Hematopoietic multipotent progenitor cell treated with erythropoietin and hydrocortisone succinate and interleukin-3 and kit ligand, for 6 days (in vitro differentiated cells): Measurements from ENCODE around the gene FBXL4.

Source experiments
- DNase-seq: peaks from one replicate; pipeline ENCODE4 v3.0.0-alpha.2; 2015

The FBXL4 gene

DNA sequence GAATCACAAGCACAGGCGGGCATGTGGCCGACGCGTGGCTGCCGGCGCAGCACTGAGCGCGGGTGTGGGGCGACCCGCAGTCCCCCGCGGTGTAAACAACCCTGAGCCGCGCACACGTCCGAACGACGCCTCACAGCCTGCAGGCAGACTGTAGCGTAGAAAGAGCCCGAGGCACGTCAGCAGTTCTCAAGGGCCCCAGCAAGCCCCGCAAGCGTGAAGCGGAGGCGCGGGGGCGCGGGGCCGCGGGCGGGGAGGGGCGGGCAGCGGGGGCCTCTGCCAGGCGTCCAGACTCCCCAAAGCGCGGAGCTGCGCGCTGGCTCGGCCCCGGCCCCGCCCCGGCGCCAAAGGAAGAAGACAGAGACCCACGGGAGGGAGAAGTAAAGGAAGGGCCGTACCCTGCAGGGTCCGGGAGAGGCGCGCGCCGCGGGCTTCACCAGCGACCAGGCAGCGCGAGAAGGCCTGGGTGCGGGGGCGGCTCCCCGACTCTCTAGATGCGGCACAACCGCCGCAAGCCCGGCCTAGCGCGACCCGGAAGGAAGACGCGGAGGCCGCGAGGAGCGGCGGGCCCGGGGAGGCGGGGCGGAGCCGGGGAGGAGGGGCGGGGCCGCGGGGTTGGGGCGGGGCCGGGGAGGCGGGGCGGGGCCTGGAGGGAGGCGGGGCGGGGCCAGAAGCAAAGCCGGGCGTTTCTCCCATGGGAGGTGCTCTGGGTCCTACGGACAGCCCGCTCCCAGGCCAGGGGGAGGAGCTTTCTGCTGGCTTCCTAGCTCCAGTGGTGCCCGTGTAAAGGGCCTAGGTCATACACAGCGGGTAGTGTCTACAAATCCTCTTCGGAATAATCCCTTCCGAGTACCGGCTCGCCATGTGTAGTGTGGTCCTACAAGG lies at the start of gene FBXL4:
Gene FBXL4, minus strand, starts transcription at position 536 of the 882 bp plus-strand sequence. CDS start 20,958 bp downstream, outside the sequence.
- peak; percentile 93 for DNase-seq

DNA sequence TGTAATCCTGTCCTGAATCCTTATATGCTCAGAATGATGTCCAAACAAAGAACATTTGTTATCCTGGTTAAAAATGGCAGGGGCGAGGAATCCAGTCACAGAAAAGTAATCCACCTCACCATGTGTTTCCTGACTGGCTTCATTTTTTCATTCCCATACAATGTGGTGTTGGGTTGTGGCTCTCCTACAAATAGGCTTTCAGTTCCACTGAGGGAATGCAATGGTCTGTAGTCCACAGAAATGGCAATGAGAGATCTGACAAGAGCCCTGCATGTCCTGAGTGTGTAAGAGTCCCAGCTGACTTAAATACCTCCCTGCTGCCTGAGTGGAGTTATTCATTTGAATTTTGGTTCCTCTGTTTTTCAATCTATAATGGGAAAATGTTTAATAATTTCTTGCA lies 47.4 kb upstream of the FBXL4 start:
- no peak for DNase-seq

DNA sequence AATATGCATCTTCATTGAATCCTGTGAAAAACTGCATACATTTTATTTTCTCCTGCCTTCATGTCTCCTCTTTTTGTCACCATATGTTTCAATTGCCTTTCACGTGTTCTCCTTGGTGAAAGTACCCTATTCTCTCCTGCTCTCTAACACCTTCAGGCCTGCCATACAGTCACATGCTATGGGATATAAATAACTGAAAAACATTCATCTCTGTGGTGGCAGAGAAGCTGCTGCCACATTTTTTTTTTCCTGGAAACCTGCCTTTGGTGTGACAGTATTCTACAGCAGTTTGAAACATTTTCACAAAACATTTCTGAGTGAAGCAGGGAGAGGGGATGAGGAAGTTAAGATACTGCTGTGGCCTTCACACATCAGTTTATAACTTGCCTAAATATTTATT lies 44.8 kb upstream of the FBXL4 start:
- no peak for DNase-seq

DNA sequence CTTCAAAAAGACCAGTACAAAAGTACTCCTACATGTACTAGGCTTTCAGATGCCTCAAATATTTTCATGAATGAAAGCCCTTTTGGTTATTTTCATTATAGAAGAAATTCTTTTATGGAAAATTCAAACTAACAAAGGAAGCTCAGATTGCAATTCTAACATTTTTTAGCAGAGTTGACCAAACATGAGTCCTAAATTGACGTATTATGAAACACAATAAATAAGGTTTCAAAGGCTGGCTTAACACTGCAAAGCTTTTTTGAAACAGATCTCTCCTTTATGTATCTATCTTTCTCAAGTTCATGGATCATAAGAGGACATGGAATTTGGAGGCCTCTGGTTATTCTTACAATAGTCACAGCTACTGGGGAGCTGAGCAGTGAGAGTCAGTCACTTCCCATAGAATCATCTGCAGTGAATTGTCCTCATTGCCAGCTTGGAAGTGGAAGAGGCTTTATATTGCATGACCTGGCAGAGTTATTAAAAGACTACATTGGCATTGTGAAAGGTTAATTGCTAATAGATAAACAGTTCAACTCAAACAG lies 38.4 kb upstream of the FBXL4 start:
- no peak for DNase-seq

DNA sequence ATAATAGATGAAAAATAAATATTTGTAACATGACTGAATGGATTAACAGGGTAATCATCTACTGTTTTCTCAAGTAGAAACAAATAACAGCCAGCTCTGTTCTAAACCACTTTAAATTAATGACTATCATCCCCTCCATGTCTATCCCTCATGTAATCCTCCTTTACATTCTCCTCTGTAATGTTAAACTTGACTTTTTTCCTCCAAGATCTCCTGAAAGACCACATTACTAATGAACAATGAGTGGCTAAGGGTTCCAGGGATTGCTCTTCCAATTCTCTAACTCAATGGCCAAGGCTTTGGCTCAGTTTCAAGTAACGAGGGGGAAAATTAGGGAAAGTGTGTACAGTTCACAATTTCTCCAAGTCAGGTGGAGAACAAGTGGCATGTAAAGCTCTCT lies 37.6 kb upstream of the FBXL4 start:
- DNase-seq: no peak

DNA sequence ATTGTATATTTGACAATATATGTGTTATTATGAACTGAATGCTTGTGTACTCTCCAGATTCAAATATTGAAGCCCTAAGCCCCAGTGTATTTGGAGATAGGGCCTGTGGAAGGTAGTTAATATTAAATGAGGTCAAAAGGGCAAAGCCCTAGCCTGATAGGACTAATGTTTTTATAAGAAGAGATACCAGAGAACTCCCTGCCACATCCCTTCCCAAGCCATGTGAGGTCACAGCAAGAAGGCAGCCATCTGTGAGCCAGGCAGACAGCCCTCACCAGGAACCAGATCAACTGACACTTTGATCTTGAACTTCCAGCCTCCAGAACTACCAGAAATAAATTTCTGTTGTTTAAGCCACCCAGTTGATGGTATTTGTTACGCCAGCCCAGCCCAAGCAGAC lies 36.4 kb upstream of the FBXL4 start:
- no peak for DNase-seq

DNA sequence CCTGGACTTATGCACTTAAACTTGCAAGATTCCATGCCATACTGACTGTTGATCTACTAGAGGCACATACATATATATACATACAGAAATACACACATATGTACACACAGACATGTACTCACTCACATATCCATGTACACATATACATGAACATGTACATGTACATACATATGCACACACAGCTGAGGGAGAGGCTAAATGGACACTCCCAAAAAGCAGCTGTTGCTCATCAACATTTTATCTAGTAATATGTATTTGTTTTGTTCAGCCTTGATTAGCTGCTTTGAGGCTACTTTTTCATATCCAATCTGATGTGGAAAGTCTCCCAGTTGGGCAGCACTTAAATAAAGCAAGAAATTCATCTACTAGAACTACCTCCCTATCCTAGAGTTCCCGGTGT lies 33.7 kb upstream of the FBXL4 start:
- DNase-seq: no peak

DNA sequence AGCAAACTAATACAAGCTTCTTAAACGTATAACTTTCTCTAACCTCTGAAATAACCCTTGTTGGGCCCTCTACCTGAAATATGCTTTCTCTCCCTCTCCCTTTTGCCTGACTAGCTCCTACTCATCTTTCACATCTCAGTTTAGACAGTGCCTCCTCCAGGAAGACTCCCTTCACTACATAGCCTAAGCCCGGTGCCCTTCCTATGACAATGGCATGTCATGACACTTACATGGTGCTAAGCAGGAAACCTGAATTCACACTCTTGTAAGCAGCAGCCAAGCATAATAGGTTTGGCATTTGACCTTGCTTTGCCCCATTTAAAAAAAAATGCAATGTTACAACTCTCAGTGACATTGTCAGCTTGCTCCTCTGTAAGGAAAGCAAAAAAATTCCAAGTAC lies 33.1 kb upstream of the FBXL4 start:
- no peak for DNase-seq

DNA sequence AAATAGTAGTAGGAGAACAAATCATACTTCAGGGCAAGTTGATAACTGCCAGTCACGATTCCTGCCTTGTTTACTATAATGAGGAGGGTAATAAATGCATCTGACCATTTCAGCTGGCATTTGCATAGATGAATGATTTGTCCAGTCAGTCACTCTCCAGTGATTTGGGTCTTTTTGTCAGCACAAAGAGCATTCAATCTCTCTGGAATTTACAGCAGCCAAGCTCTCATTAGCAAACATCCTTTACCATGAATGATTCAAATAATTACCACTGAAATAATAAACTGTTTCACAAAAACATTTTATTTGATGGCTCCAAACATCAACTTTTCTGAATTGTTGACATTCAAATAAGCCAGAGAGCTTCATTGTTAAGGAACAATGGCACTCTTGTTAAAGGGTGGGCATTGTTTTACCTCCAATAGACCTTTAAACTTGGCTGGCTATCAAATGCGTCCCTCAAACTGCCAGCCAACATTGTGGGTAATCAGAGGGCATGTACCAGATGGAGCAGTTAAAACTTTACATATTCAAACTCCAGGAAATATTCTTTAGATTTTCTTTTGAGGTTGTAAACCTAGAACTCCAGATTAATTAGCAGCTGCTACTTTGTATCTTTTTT lies 30.0 kb upstream of the FBXL4 start:
- no peak for DNase-seq

DNA sequence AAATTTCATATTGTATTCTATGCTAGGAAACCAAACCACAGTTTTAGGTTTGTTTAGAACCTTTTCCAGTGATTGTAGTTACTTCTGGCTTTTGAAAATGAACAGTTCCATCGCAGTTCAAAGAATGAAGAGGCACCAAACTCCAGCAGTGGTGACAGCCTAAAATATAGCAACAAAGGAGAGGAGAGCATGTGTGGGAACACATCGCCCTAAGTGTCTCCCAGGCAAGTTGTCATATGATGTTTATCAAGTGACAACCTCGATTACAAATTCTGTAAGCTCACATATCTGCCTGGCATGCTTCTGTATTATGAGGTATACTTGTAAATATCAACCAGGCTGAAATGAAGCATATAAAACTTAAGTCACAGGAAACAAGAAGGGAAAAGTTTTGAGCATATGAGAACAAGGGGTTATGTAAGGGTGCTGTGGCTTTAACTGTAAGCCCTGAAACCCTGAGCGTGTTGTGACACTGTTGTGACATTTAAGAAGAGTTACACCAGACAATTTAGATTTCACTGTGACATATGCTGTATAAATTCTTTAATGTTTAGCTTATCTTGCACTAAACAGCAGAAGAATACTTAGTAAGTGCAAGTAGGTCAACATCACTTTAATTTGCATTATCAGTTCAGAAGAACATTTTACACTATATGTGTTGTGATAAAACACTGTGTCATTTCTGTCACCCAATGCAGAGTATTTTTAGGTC lies 29.1 kb upstream of the FBXL4 start:
- peak; percentile 45 for DNase-seq

DNA sequence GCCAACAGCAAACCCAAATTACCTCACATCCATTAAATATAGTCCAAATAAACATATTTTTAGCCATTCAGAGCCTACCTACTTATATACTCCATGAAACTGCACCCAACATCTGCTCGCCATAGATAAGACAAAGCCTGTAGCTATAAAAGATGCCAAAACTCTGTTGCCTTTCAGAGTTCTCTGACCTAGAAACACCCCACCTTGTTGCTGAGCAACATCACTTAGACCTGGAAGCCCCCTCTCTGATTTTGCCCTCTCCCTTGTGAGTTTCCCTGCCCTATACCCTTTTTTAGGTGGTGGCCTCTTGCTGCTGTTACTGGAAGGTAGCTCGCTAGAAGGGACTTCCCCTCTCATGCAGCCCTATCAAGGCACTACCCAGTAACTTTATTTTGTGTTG lies 27.7 kb upstream of the FBXL4 start:
- DNase-seq: peak; percentile 60

DNA sequence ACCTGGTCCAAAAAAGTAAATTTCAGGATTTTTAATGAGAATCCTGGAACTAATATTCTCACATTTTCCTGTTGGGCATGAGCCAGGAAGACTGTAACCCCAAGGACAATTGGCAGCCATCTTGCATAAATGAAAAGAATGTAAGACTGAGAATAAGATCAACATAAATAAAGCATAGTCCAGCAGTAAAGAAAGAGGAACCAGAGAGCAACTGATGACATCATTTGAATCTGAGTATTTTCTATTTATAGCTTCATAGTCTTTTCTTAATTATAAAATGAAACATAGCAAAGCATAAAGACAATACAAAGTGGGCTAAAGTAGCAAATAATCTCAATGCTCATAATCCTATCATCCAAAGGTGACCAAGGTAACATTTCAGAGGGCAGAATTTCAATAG lies 26.6 kb upstream of the FBXL4 start:
- DNase-seq: no peak

DNA sequence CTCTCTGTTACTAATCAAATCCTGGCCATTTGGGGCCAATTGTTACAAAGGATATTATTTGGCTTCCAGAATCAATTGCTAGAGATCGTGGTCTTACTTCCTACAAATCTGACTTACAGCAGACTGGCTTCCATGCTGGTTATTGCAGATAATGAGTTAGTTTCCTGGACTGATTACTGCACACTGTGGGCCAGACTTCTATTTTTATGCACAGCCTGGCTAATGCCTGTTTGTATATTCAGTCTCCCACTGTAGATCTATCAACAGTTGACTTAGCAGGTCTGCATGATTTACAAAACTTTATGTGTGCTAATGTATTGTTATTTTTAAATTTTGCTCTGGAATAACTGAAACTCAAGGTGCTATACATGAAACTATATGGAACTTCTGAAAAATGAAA lies 25.8 kb upstream of the FBXL4 start:
- no peak for DNase-seq

DNA sequence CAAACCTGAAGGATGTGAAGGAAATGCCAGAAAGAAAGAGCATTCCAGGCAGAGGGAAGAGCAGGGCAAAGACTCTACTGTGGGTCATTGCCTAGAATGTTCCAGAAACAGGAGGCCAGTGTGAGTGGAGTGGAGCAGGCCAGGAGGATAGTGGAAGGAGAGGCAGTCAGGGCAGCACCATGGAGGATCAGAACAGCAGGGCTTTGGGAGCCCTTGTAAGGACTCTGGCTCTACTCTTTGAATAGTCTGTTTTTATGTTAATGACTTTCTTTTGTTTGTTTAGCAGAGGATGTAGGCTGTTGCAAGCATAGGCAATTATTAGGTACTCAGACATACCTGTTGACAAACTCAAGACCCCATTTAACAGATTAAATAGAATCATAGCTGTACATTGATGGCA lies 23.6 kb upstream of the FBXL4 start:
- DNase-seq: no peak

DNA sequence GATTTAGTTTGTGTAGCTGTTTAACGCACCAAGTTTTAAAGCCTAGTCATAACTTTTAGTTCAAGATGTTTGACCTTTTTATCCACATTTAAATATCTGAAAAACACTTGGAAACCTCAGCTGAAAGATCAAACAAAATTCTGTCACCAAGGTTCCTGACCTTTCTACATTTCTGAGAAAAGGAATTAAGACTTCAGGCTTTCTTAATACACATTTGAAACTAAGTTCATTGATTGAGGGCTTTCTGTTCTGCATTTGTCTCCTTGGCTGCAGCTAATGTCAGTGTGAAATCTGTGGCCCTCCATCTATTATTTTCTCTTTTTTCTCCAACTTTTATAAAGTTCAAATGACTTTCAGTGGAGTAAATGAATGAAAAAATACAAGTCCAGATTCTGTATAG lies 22.7 kb upstream of the FBXL4 start:
- DNase-seq: no peak

DNA sequence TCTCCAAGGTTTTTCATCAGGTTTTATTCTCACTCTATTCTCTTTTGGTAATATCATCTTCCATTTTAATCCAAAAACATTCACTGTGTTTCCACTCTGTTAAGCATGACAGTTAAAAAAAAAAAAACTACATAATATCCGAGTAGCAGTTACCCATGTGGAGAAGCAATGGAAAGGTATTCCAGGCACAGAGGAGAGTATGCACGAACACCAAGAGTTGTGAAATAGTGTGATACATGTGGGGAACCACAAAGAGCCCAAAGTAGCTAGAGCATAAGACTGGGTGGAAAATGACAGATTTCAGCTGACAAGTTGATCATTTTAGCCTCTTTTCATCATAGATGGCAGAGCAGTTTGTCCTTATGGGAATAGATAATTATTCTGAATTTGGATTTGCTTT lies 19.9 kb upstream of the FBXL4 start:
- no peak for DNase-seq

DNA sequence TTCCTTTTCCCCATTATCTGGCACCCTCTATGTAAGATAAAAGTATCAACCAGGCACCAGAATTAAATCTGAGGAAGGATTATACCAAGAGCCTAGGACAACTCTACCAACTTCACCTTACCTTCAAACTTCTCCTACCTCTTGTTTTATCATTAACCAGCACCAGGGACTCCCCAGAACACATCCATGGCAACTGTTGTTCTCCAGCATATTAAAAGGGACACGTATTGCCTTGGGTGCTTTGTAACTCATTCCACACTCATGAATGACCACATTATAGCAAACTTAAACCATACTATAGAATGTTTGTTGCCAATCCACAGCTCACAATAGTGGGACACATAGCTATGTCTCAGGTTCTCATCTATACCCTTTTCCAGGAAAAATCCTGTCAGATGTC lies 11.9 kb upstream of the FBXL4 start:
- no peak for DNase-seq

DNA sequence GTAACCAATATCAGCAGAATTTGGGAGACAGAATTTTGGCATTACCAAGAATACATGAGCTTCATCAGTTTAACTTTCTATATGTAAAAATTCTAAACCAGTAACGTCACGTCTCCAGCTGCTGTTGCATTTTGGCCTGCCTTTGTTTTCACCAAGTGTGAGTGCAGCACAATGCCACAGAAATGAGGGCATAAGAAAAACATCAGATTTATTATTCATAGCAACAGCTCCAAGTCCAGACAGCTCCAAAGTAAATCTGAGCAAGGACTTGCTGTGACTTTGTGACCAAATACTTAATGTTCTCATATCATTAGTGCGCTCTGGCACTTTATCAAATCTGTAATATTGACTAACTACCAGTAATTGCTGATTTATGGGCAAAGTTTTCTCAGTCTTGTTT lies 11.0 kb upstream of the FBXL4 start:
- DNase-seq: no peak

DNA sequence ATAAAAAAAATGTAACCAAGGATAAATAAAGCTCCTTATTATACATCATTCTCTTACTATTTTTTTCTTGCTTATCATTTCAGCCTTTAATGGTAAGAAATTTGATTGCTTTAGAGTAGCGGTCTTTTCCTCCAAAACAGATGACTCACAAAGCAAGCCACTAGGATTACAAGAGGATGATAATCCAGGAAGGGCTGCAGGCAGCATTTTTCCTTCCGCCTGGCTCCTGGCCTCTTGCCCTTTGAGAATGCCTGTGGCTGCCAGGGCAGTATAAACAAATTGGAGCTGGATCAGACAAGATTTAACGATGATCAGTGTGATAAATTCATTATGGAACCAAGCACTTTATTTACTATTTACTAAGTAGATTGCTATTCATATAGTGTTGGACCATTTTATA lies 9.7 kb upstream of the FBXL4 start:
- no peak for DNase-seq

DNA sequence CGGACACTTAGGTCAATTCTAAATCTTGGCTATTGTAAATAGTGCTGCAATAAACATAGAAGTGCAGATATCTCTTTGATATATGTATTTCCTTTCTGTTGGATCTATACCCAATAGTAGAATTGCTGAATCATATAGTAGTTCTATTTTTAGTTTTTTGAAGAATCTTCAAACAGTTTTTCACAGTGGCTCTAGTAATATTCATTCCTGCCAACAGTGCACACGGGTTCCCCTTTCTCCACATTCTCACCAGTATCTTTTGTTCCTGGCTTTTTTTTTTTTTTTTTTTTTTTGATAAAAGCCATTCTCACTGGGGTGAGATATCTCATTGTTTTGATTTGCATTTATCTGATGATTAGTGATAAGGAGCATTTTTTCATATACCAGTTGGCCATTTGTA lies 1.8 kb upstream of the FBXL4 start:
- no peak for DNase-seq

DNA sequence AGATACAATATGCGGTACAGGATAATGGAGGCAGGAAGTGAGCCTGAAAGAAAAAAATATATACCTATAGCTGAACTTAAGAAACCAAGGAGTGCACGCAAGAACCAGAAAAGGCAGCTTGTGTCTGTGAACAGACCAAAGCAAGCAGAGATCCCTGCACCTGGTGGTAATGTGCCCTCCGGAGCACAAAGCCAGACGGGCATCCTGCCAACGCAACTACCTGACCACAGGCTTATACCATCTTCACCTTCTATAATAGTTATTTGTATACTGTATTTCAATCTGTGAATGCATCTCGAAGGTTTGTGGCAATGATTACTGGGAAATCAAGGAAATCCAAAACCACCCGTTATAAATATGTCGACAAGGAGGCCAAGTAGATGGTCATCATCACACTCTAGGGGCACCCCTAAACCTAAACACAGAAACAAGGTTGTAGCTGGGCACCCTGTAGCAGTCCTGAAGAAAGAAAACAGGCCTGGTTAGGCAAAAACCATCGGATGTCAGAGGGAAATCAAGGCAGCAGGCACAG lies 801 bp downstream of the FBXL4 start:
- DNase-seq: peak; percentile 59

DNA sequence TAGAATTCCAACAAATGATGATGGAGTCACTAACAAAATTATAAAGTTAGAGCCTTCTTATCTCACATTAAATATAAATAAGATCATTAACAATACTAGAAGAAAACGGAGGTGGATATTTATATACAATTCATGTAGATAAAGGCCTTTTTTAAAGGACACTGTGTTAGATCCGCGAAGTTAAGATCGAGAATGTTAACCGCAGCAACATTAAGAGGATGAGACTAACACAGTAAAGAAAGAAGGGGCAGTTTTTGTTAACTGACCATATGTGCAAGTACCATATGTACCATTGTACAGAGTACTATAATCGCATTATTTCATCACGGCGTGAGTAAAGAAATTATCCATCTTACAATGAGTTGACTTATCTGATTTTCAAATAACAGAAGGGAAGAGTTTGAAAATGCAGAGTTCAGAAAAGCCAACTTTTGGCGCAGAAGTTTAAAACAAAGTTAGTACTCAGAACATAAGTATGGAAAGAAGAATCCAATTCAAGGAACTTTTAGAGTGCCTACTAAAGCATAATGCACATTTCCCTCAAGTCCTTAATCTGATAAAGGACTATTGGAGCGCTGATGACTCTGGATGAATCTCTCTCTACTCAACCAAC lies 1.4 kb downstream of the FBXL4 start:
- no peak for DNase-seq
